Stimulated activated CD8-positive, alpha-beta memory T cell treated with anti-CD3 and anti-CD28 coated beads, Interleukin-4, amount 100 ng/mL, for 4 hours (primary cell): ENCODE measurements around the gene HIPK1.

ENCODE experiments used
- DNase-seq, 2 donors: peaks; one replicate each; pipeline ENCODE4 v3.0.0-alpha.2; 2020; ENCODE audit warnings: low read depth in 2 of 2, low spot score in 1 of 2

The HIPK1 gene

DNA sequence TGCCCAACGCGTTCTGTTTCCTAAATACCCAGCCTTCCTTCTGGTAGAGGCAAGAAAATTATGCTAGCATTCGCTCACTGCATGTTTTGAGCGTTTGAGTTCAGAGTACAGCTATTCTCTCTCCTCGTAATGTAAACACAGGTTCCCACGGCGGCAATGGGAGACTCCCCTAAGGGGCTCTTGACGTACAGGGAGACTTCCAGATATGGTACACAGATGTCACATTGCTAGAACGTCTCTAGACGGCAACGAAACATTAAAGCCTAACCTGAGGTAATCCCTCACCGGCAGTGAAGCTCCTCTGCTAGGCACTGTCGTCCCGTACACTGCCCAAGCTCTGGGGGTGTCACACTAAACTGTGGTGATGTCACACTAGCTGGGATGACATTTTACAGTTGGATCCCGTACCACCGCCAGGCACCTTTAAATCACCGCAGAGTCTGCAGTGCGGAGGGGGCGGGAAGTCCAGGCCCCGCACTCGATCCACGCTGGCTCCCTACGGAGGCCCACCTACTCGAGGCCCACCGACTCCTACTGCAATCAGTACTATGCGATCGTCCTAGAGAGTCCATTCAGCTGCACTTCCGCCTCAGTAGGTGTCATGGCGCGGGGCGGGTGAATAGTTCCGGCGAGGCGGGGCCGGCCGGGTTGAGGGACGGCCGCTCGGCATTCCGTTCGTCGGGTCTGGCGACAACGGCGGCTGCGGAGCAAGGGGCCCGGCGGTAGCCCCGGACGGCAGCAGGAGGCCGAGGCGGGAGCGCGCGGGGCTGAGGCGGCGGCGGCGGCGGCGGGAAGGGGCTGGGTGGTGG, at the start of gene HIPK1:
TSS of gene HIPK1 (plus strand) at position 384 of the 809 bp plus-strand sequence.
- DNase-seq: peak; percentile 83 to 85

DNA sequence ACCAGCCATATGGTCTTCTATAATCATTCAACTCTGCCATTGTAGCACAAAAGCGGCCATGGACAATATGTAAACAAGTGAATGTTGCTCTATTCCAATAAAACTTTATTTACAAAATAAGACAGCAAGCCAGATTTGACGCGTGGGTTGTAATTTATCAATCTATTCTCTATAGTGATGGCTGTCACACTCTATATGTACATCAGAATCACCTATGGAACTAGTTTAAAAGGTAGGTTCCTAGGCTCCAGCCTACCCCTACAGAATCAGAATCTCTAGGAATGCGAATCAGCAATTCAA, 49.4 kb upstream of the HIPK1 start:
- no peak for DNase-seq

- no peak for DNase-seq
These were observed 47.5 kb upstream of the HIPK1 start for GRCh38 chr1:113881661-113882060.

- no peak for DNase-seq
These were observed 42.4 kb upstream of the HIPK1 start for GRCh38 chr1:113886417-113887401.

GRCh38 chr1:113887402-113888175, 41.5 kb upstream of the HIPK1 start, which contains the start of gene BCL2L15:
Gene BCL2L15, minus strand, starts transcription at chr1:113887581. Its CDS starts 206 bp downstream, at chr1:113887375.
- DNase-seq: no peak

- no peak for DNase-seq
These were observed 38.3 kb upstream of the HIPK1 start for GRCh38 chr1:113890816-113891215.

DNA sequence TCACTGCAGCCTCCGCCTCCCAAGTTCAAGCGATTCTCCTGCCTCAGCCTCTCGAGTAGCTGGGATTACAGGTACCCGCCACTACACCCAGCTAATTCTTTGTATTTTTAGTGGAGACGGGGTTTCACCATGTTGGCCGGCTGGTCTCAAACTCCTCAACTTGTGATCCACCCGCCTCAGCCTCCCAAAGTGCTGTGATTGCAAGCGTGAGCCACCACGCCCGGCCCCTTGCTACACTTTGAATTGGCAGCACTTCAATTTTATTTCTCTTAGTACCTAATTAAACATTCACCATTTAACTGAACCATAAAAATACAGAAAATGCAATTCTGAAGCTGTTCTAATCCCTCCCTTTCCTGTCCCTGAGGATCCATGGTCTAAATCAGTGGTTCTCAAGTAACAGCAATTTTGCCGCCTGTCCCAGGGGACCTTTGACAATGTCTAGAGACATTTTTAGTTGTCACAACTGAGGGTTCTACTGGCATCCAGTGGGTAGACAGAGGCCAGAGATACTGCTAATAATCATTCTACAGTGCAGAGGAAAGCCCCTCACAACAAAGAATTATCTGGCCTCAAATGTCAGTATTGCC, 37.4 kb upstream of the HIPK1 start:
- DNase-seq: no peak

DNA sequence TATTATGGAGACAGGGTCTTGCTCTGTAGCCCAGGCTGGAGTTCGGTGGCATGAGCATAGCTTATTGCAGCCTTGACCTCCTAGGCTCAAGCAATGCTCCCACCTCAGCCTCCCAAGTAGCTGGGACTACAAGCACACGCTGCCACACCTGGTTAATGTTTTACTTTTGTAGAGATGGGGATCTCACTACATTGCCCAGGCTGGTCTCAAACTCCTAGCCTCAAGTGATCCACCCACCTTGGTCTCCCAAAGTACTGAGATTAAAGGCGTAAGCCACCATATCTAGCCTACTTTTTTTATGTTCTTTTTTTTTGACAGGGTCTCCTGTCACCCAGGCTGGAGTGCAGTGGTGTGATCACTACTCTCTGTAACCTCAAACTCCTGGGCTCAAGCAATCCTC, 35.9 kb upstream of the HIPK1 start:
- no peak for DNase-seq

DNA sequence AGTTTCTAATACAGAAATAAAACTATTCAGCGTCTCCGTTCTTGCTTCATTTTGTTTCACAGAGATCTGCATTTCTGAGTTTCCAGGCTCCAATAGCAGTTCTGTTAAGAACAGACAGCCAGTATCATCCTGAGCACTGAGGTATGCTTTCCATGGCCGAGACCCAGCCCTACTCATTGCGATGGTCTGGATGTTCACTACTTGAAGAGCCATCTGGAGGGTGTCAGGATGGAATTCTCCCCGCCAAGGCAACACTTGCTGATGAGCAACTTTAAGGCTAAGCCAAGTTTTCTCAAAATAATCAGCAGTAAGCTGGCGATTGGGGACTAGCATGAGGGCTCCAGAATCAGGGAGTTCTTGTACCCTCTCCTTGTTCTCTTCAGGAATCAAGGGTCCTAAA, 34.0 kb upstream of the HIPK1 start:
- DNase-seq: no peak

DNA sequence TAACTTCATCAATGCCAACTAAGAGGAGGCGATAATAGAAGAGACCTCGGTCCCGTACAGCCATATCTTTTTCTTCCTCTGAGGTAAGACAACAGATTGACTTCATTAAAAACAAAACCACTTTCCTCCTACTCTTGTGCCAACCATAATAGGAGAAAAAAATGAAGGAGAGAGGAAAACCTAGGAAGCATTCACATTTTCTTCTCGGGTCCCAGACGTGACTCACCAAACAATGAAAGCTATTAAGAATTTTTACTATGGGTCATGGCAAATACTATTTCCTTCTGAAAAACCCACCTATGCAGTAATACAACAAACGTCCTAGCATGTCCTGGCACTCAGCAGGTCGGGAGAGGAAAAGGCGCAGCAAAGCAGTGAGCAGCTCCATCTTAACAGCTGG, 33.2 kb upstream of the HIPK1 start:
- DNase-seq: no peak

GRCh38 chr1:113898241-113898814, 30.8 kb upstream of the HIPK1 start:
- DNase-seq: no peak

GRCh38 chr1:113899111-113899510, 30.0 kb upstream of the HIPK1 start:
- DNase-seq: no peak

DNA sequence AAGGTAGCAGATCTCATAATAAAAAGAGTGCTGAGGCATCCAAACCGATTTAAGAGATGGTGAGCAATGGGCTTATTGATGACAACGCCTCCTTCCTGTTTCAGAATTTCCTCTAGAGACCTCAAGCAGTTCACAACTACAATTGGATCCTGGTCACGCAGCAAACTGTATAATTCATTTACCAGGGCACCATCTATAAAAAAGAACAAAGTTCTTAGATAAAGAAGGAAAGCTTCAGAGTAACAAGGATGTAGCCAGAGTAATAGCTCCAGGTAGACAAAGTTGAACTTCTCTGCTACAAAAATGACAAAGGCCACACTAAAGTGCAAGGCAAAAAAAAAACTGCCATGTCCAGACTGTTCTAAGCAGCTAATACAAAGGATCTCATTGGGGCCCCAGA, 27.9 kb upstream of the HIPK1 start:
- DNase-seq: no peak

DNA sequence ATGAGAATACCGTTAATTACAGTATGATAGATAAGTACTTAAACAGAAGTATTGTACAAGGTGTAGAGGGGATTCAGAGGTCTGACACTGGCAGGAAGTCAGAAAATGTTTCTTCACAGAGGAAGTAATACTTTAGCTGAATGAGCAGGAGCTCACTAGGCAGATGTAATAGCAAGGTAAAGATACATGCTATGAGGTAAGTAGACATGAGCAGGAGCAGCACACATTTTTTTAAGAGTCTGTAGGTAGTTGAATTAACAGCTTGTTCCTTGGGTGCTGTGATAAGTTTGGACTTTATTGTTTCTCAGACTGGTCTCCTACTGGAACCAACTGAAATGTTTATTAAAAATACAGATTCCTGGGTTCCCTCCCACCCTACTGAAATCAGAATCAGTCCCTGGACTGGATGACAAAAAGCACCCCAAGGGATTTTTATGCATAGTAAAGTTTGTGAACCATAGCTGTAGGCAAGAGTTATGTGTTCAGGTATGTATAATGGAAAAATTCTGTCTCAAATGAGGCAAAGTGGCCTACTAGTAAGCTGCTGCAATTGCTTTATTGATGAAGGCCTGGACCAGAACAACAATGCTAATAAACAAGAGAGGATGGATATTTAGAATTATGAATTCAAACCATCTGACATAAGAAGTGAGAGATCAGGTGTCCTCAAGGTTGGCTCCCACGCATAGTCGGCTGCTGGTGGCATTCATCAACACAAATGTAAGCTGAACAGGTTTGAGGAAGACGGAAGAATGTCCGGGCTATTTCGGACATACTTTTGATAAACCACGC, 25.4 kb upstream of the HIPK1 start:
- DNase-seq: no peak

DNA sequence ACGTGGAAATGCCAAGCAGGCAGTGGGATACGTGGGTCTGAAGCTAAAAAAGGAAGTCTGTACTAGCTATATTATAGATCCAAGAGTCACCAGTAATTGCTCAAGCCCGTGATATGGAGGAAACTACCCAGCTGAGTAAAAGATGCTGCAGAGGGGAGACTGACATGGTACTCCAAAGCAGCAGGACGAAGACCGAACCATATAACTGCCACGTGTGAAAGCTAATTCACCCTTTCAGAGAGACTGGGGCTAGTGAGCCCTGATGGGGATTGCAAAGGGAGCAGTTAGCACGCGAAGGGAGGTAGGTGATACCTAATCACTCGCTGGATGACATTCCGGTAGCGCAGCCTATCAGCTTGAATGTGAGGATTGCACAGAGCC, 24.8 kb upstream of the HIPK1 start:
- no peak for DNase-seq

GRCh38 chr1:113904674-113905434, 24.3 kb upstream of the HIPK1 start, which contains the start of the genes AP4B1 and DCLRE1B:
Gene AP4B1, minus strand, starts transcription at chr1:113904799. Its CDS starts 82 bp downstream, at chr1:113904717.
Gene DCLRE1B, plus strand, starts transcription at chr1:113905326. Its CDS starts 261 bp downstream, at chr1:113905587.
- DNase-seq: peak; percentile 88 to 95

DNA sequence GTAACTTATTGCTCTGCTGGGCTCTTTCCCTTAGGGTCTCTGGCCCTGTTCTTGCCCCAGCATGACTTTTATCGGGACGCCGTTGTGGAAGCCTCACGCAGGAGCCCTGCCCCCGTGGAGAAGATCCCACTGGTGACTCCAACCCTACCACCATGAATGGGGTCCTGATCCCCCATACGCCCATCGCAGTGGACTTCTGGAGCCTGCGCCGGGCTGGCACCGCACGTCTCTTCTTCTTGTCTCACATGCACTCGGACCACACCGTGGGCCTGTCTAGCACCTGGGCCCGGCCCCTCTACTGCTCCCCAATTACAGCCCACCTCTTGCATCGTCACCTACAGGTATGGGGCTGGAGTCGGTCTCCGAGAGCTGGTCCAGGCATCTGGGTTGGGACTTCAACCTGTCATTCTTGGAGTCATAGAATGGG, 23.7 kb upstream of the HIPK1 start:
- DNase-seq: no peak

- DNase-seq: no peak
These were observed 16.4 kb upstream of the HIPK1 start for GRCh38 chr1:113912594-113913311.
